LNCaP clone FGC (cell line): ENCODE results near the gene METTL9.

Experiments used
- DNase-seq: peaks from one replicate; pipeline ENCODE4 v3.0.0-alpha.2; 2011; ENCODE audit warnings: low read depth
- H3K4me3 ChIP-seq: 2 replicates; pipeline ENCODE4 v1.5.1; 2011; ENCODE audit warnings: mild to moderate bottlenecking, low read depth, low read length, control low read depth
- CTCF ChIP-seq: IDR thresholded peaks from 2 replicates; pipeline ENCODE4 v1.5.1; 2012; ENCODE audit warnings: mild to moderate bottlenecking; ENCODE audit not compliant: control insufficient read depth, insufficient read depth; ENCODE audit errors: extremely low read depth

METTL9 gene

GRCh38 chr16:21653571-21653970 is 54.2 kb downstream of the METTL9 start:
- DNase-seq = no peak
- no peak for TF ChIP-seq CTCF
- no peak overlapping the region for H3K4me3 ChIP-seq

GRCh38 chr16:21654466-21654865 is 55.1 kb downstream of the METTL9 start:
- DNase-seq = no peak
- TF ChIP-seq CTCF = no peak
- H3K4me3 ChIP-seq = no peak overlapping the region

GRCh38 chr16:21654881-21655280 is 55.5 kb downstream of the METTL9 start:
- H3K4me3 ChIP-seq = no peak overlapping the region
- DNase-seq = no peak
- no peak for TF ChIP-seq CTCF

GRCh38 chr16:21656795-21657768 is 57.7 kb downstream of the METTL9 start:
- DNase-seq = no peak
- TF ChIP-seq CTCF = peak; percentile 81
- no peak overlapping the region for H3K4me3 ChIP-seq

- no peak overlapping the region for H3K4me3 ChIP-seq
- TF ChIP-seq CTCF = no peak
- no peak for DNase-seq
These were observed 59.7 kb downstream of the METTL9 start for GRCh38 chr16:21659124-21659523.

- DNase-seq = no peak
- no peak within 1 kb of the TSS for H3K4me3 ChIP-seq
- no peak for TF ChIP-seq CTCF
These were observed 64.7 kb downstream of the METTL9 start, which contains the start of gene OTOA for GRCh38 chr16:21663889-21664647. Gene OTOA, plus strand, starts transcription at chr16:21663968. Its CDS starts 14,547 bp downstream, at chr16:21678515.
